Measurements from ENCODE around the gene TMEM132D. TPM values are rescaled to one million over a fixed set of nuclear protein-coding genes. Genes with fewer than 3 reads are reported as not detected.

The TMEM132D gene
- total RNA-seq, 4 donors from 2014 or later = not detected

DNA sequence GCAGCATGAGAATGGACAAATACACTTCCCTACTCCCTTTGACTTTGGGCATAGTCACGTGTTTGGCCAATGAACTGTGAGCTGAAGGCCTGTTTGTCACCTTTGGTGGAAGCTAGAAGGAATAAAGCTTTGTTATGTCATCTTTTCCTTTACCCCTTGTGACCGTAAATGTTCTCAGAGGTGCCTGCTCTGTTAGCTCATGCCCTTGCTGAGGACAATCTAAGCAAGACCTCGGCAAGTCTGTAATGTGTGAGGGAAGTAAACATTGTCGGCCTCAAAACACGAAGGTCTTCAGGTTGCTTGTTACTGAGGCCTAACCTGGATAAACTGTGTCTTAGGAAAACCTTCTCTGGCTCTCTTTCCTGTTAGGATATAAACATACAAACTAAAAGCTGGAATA, 354.2 kb downstream of the TMEM132D start:
- TF ChIP-seq, protein P1, sequence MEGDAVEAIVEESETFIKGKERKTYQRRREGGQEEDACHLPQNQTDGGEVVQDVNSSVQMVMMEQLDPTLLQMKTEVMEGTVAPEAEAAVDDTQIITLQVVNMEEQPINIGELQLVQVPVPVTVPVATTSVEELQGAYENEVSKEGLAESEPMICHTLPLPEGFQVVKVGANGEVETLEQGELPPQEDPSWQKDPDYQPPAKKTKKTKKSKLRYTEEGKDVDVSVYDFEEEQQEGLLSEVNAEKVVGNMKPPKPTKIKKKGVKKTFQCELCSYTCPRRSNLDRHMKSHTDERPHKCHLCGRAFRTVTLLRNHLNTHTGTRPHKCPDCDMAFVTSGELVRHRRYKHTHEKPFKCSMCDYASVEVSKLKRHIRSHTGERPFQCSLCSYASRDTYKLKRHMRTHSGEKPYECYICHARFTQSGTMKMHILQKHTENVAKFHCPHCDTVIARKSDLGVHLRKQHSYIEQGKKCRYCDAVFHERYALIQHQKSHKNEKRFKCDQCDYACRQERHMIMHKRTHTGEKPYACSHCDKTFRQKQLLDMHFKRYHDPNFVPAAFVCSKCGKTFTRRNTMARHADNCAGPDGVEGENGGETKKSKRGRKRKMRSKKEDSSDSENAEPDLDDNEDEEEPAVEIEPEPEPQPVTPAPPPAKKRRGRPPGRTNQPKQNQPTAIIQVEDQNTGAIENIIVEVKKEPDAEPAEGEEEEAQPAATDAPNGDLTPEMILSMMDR (IDR thresholded peaks at IDR 0.05; ENCODE audit: low read depth) = no peak

DNA sequence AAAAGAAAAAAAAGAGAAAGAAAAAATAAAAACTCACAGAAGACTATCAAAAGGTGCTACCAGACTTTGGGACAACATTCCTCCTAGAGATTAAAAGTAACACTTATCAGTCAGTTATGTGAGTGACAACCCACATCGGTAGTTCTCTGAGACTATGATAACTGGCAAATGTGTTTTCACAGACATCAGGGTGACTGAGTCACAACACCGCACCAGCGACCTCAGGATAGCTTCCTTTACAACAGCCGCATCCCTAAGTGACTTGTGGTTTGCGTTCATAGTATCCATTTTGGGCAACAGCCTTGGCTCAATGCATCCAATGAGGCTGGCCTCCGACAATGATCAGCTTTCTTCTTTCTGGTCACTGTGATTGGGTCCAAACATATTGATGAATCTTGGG, 359.1 kb downstream of the TMEM132D start:
- TF ChIP-seq, protein P1 (IDR thresholded peaks at IDR 0.05; ENCODE audit: low read depth) = no peak

- TF ChIP-seq, protein P1 (IDR thresholded peaks at IDR 0.05; ENCODE audit: low read depth) = no peak
Measured at GRCh38 chr12:129540954-129541353, 362.9 kb downstream of the TMEM132D start.

DNA sequence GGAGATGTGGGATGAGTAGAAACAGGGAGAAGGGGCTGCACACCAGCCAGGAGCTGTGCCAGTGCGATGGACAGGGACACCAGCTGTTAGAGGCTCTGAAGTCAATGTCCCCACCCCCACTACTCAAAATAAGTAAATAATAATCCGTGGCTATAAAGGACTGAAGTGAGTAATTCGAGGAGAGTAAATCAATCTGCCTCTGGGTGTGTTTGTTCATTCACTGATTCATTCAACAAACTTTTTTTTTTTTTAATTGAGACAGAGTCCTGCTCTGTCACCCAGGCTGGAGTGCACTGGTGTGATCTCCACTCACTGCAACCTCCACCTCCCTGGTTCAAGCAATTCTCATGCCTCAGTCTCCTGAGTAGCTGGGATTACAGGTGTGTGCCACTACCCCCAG, 363.6 kb downstream of the TMEM132D start:
- TF ChIP-seq, protein P1 (IDR thresholded peaks at IDR 0.05; ENCODE audit: low read depth) = no peak

DNA sequence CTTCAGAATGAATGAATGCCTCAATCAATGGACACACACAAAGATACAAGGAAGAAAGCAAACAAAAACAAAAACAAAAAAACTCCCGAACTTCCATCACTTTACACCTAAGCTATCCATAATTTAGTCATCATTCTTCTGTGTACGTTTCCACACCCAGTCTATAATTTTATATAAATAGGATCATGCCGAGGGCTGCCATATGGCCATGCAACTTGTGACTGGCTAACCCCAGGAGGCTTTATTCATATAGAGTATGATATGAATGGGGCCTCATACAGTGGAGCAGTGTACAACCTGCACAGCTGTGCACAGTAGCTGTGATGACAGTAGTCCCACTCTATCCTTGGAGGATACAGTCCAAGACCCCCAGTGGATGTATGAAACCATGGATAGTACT, 365.7 kb downstream of the TMEM132D start:
- TF ChIP-seq, protein P1 (IDR thresholded peaks at IDR 0.05; ENCODE audit: low read depth) = no peak

GRCh38 chr12:129534966-129535750, 368.7 kb downstream of the TMEM132D start:
- TF ChIP-seq, protein P1 (IDR thresholded peaks at IDR 0.05; ENCODE audit: low read depth) = no peak

- TF ChIP-seq, protein P1 (IDR thresholded peaks at IDR 0.05; ENCODE audit: low read depth) = no peak
Measured at GRCh38 chr12:129532707-129533499, 370.9 kb downstream of the TMEM132D start.
